IMR-90 (cell line): Measurements from ENCODE around the gene HHATL. TPM values are rescaled to one million over a fixed set of nuclear protein-coding genes. Genes with fewer than 3 reads are reported as not detected.

Source experiments
- ATAC-seq: fragments of 200-7000 bp; cut with Tn5 transposase; 2 replicates; pipeline ENCODE4 v1.9.1; 2020; ENCODE audit warnings: low read depth, mild to moderate bottlenecking, moderate library complexity
- BruUV-seq: library from RNA; stranded (reverse); fragments of 400-500 nt; replicated peaks from 2 replicates; lab custom pipeline; 2021; lab: Mats Ljungman, UMichigan
- CTCF ChIA-PET: fragments of 300-600 bp; formaldehyde crosslinking; extraction: SDS; loops from one replicate; lab custom pipeline; 2021; ENCODE audit warnings: antibody characterized with exemption; lab: Yijun Ruan, JAX
- POLR2A ChIA-PET: fragments of 300-600 bp; sonication (Branson Sonifier 250); formaldehyde crosslinking; loops from one replicate; lab custom pipeline; 2022; ENCODE audit warnings: antibody characterized with exemption; ENCODE audit not compliant: unreplicated experiment; lab: Charles Lee
- DNase-seq: peaks from one replicate; pipeline ENCODE4 v3.0.0; 2013
- H2AFZ ChIP-seq: replicated peaks from 2 replicates; pipeline ENCODE3; 2013; ENCODE audit warnings: low read length, mild to moderate bottlenecking; ENCODE audit not compliant: poor library complexity
- H2AK5ac ChIP-seq: 2 replicates; pipeline ENCODE4 v1.6.1; 2013; ENCODE audit warnings: low read depth, low read length, inconsistent platforms
- H2AK9ac ChIP-seq: replicated peaks from 2 replicates; pipeline ENCODE3; 2013; ENCODE audit warnings: mild to moderate bottlenecking, low read depth, low read length, moderate library complexity; ENCODE audit not compliant: poor library complexity
- H2BK120ac ChIP-seq: 2 replicates; pipeline ENCODE4 v1.6.1; 2013; ENCODE audit warnings: low read depth, low read length, inconsistent platforms
- H2BK15ac ChIP-seq: 3 replicates; pipeline ENCODE4 v1.6.1; 2013; ENCODE audit warnings: low read depth, low read length, inconsistent platforms
- H2BK20ac ChIP-seq: 2 replicates; pipeline ENCODE4 v1.6.1; 2013; ENCODE audit warnings: low read depth, mild to moderate bottlenecking, inconsistent platforms, low read length, moderate library complexity
- H2BK5ac ChIP-seq: 2 replicates; pipeline ENCODE4 v1.6.1; 2013; ENCODE audit warnings: mild to moderate bottlenecking, low read depth, low read length, inconsistent platforms; ENCODE audit not compliant: poor library complexity, severe bottlenecking
- H3K14ac ChIP-seq: replicated peaks from 2 replicates; pipeline ENCODE4 v1.6.1; 2013; ENCODE audit warnings: low read depth, low read length, inconsistent platforms
- H3K18ac ChIP-seq: 2 replicates; pipeline ENCODE4 v1.6.1; 2013; ENCODE audit warnings: low read depth, low read length, control low read depth
- H3K23ac ChIP-seq: 2 replicates; pipeline ENCODE4 v1.6.1; 2013; ENCODE audit warnings: low read depth, low read length, inconsistent platforms
- H3K27ac ChIP-seq: 2 replicates; pipeline ENCODE4 v1.5.1; 2013; ENCODE audit warnings: mild to moderate bottlenecking, control low read depth, low read length; ENCODE audit not compliant: insufficient read depth
- H3K27me3 ChIP-seq: 2 replicates; pipeline ENCODE4 v1.6.1; 2013; ENCODE audit warnings: low read length; ENCODE audit not compliant: control insufficient read depth, insufficient read depth
- H3K36me3 ChIP-seq: 2 replicates; pipeline ENCODE4 v1.6.1; 2013; ENCODE audit warnings: low read length, mixed read lengths; ENCODE audit not compliant: control insufficient read depth, insufficient read depth
- H3K4ac ChIP-seq: 2 replicates; pipeline ENCODE4 v1.6.1; 2013; ENCODE audit warnings: low read depth, low read length, inconsistent platforms
- H3K4me1 ChIP-seq: 2 replicates; pipeline ENCODE4 v1.6.1; 2013; ENCODE audit warnings: low read length, mixed read lengths; ENCODE audit not compliant: control insufficient read depth, insufficient read depth
- H3K4me2 ChIP-seq: 2 replicates; pipeline ENCODE4 v1.6.1; 2013; ENCODE audit warnings: low read depth, mild to moderate bottlenecking, control low read depth, low read length, moderate library complexity
- H3K4me3 ChIP-seq: 2 replicates; pipeline ENCODE4 v1.5.1; 2013; ENCODE audit warnings: low read depth, mild to moderate bottlenecking, control low read depth, low read length, moderate library complexity; ENCODE audit not compliant: insufficient read depth
- H3K56ac ChIP-seq: 2 replicates; pipeline ENCODE4 v1.6.1; 2013; ENCODE audit warnings: low read length, inconsistent platforms; ENCODE audit not compliant: insufficient read depth; ENCODE audit errors: extremely low read depth
- H3K79me1 ChIP-seq, 2 experiments: 2 replicates each; pipeline ENCODE4 v1.6.1; 2013; ENCODE audit warnings: low read length in 2 of 2, inconsistent platforms in 1 of 2, low read depth in 1 of 2
- H3K9ac ChIP-seq: 2 replicates; pipeline ENCODE4 v1.6.1; 2013; ENCODE audit warnings: low read depth, low read length, control low read depth
- H3K9me1 ChIP-seq: 2 replicates; pipeline ENCODE4 v1.6.1; 2013; ENCODE audit warnings: low read length, inconsistent platforms; ENCODE audit not compliant: insufficient read depth
- H3K9me3 ChIP-seq: 2 replicates; pipeline ENCODE4 v1.6.1; 2013; ENCODE audit warnings: low read length; ENCODE audit not compliant: control insufficient read depth, insufficient read depth
- H4K20me1 ChIP-seq: 2 replicates; pipeline ENCODE4 v1.6.1; 2013; ENCODE audit warnings: low read length, inconsistent platforms; ENCODE audit not compliant: insufficient read depth
- H4K5ac ChIP-seq: 2 replicates; pipeline ENCODE4 v1.6.1; 2013; ENCODE audit warnings: mild to moderate bottlenecking, low read depth, low read length, control low read depth
- H4K8ac ChIP-seq, 2 experiments: 2 replicates each; pipeline ENCODE4 v1.6.1; 2013; ENCODE audit warnings: low read depth in 2 of 2, low read length in 2 of 2, control low read depth in 1 of 2, inconsistent platforms in 1 of 2
- H4K91ac ChIP-seq: 2 replicates; pipeline ENCODE4 v1.6.1; 2013; ENCODE audit warnings: low read depth, low read length, inconsistent platforms; ENCODE audit not compliant: insufficient read depth
- BHLHE40 ChIP-seq: fragments of 150-350 bp; IDR thresholded peaks from 2 replicates; pipeline ENCODE4 v1.6.1; 2016; ENCODE audit warnings: mild to moderate bottlenecking, low read depth, low read length
- FOS ChIP-seq: fragments of 150-350 bp; IDR thresholded peaks from 2 replicates; pipeline ENCODE4 v1.6.1; 2016; ENCODE audit warnings: low read depth, low read length
- RAD21 ChIP-seq: IDR thresholded peaks from 2 replicates; pipeline ENCODE4 v1.6.1; 2012; ENCODE audit warnings: low read length, improper control_type of control experiment
- WGBS, 2 experiments: methylation state at CpG; one replicate each; pipeline versions ENCODE4 v1.1.5 to v1.1.7; 2013; ENCODE audit warnings: missing lambda C conversion rate in 2 of 2; ENCODE audit not compliant: insufficient read length in 1 of 2; ENCODE audit errors: extremely low coverage in 2 of 2; 5-methylcytosine and 5-hydroxymethylcytosine counted together
- dilution Hi-C: fragments of 300-500 bp; cut with HindIII; formaldehyde crosslinking; loops from one replicate; pipeline ENCODE4 v1.14.3; 2018; ENCODE audit warnings: low sequenced_read_pairs; ENCODE audit not compliant: unreplicated experiment
- in situ Hi-C: fragments of 300-500 bp; cut with MboI; formaldehyde crosslinking; loops from 3 replicates; pipeline ENCODE4 v1.14.3; 2019; ENCODE audit warnings: low sequenced_read_pairs, inconsistent platforms, mixed read lengths
- intact Hi-C: fragments of 100-400 bp; cut with micrococcal nuclease; formaldehyde crosslinking; loops from 2 replicates; pipeline ENCODE4 v1.10.0; 2022
- polyA plus RNA-seq, 3 experiments: library from polyadenylated mRNA; depleted of rRNA; stranded (reverse); fragments of >200 nt; gene quantifications; 2 replicates each; pipeline ENCODE4 v1.2.3, GENCODE V29; 2012; ENCODE audit warnings: low replicate concordance in 1 of 3
- total RNA-seq: library from RNA; depleted of rRNA; stranded (reverse); fragments of >200 nt; gene quantifications from 2 replicates; pipeline ENCODE4 v1.2.3, GENCODE V29; 2012

Gene HHATL
- total and polyA plus RNA-seq, 2 of the 4 experiments (the other 2 are of a cell fraction), result not detected

GRCh38 chr3:42660131-42660715, 42.4 kb downstream of the HHATL start:
- in situ Hi-C loops (no loop called here), intact Hi-C loops (no loop called here), dilution Hi-C loops (no loop called here)
- Histone ChIP-seq H3K4ac (no peak overlapping the region), H3K4me3 (no peak overlapping the region), H2BK20ac (no peak overlapping the region), H3K9ac (no peak overlapping the region), H3K14ac (no peak overlapping the region), H4K5ac (no peak overlapping the region), H3K9me3 (no peaks in the 10 kb centered on the region), H3K18ac (no peak overlapping the region), H3K9me1 (peaks cover 28% of the 10 kb centered on the region), H4K91ac (no peak overlapping the region), H4K20me1 (peaks cover 30% of the 10 kb centered on the region), H3K79me1 (peaks cover 9 to 41% of the 10 kb centered on the region in 2 experiments), H3K4me1 (peaks cover 10% of the 10 kb centered on the region), H3K23ac (no peak overlapping the region), H2AK9ac (no peak overlapping the region), H2BK15ac (no peak overlapping the region), H3K56ac (no peak overlapping the region), H3K4me2 (no peak overlapping the region), H3K27ac (no peak overlapping the region), H2AK5ac (no peak overlapping the region), H4K8ac (no peak overlapping the region), H2BK5ac (no peak overlapping the region), H2BK120ac (no peak overlapping the region), H3K36me3 (peaks cover 21% of the 10 kb centered on the region; the same call in 1 of the 2 replicates), H3K27me3 (no peaks in the 10 kb centered on the region), H2AFZ (no peak overlapping the region)
- DNase-seq, result peak; percentile 55
- no TSS peak for BruUV-seq
- TF ChIP-seq BHLHE40, result 0 out of 2 replicates have a peak, but pooled peaks have one; percentile 12
- TF ChIP-seq FOS, result peak; percentile 30; the same call in 1 of the 2 replicates
- TF ChIP-seq RAD21, result no peak
- peak; percentile 59 for ATAC-seq
- CTCF ChIA-PET, result no interaction called here
- POLR2A ChIA-PET, result no interaction called here
- WGBS, 2 experiments, result 50% methylated on average over 2 of the region's 6 CpGs; no CpG with 5 or more reads in 1 of the 2 experiments
